H9 (cell line): ENCODE results near the gene GRIA1. TPM values are rescaled to one million over a fixed set of nuclear protein-coding genes. Genes with fewer than 3 reads are reported as not detected.

Source experiments
- DNase-seq: peaks from one replicate; pipeline ENCODE4 v3.0.0-alpha.2; 2017
- H2AFZ ChIP-seq: one replicate; pipeline ENCODE4 v1.6.1; 2013; ENCODE audit warnings: mild to moderate bottlenecking, low read length, control low read depth, moderate library complexity
- H2AK5ac ChIP-seq: 2 replicates; pipeline ENCODE4 v1.6.1; 2013; ENCODE audit warnings: low read length, control low read depth, mixed read lengths; ENCODE audit not compliant: insufficient read length
- H2BK120ac ChIP-seq: one replicate; pipeline ENCODE4 v1.6.1; 2013; ENCODE audit warnings: low read depth, mild to moderate bottlenecking, low read length, control low read depth, inconsistent platforms; ENCODE audit not compliant: poor library complexity, severe bottlenecking
- H2BK12ac ChIP-seq: 2 replicates; pipeline ENCODE4 v1.6.1; 2013; ENCODE audit warnings: low read length, control low read depth, mixed read lengths, low read depth; ENCODE audit not compliant: insufficient read length
- H2BK15ac ChIP-seq: 2 replicates; pipeline ENCODE4 v1.6.1; 2013; ENCODE audit warnings: low read depth, low read length, control low read depth
- H2BK20ac ChIP-seq: one replicate; pipeline ENCODE4 v1.6.1; 2013; ENCODE audit warnings: low read depth, mild to moderate bottlenecking, low read length, control low read depth, inconsistent platforms; ENCODE audit not compliant: poor library complexity, severe bottlenecking
- H2BK5ac ChIP-seq: 2 replicates; pipeline ENCODE4 v1.6.1; 2013; ENCODE audit warnings: low read length, control low read depth, mixed read lengths; ENCODE audit not compliant: insufficient read length
- H3K14ac ChIP-seq: 2 replicates; pipeline ENCODE4 v1.6.1; 2013; ENCODE audit warnings: low read length, control low read depth; ENCODE audit not compliant: insufficient read depth
- H3K18ac ChIP-seq: 2 replicates; pipeline ENCODE4 v1.6.1; 2013; ENCODE audit warnings: low read depth, mild to moderate bottlenecking, mixed read lengths, low read length, control low read depth; ENCODE audit not compliant: insufficient read length
- H3K23ac ChIP-seq: 2 replicates; pipeline ENCODE4 v1.6.1; 2013; ENCODE audit warnings: low read length, control low read depth, mixed read lengths, low read depth; ENCODE audit not compliant: insufficient read length
- H3K23me2 ChIP-seq: 2 replicates; pipeline ENCODE4 v1.6.1; 2013; ENCODE audit warnings: low read depth, mild to moderate bottlenecking, mixed read lengths, low read length, control low read depth; ENCODE audit not compliant: insufficient read length, poor library complexity, severe bottlenecking
- H3K27ac ChIP-seq: 2 replicates; pipeline ENCODE4 v1.5.1; 2013; ENCODE audit warnings: low read length, control low read depth, mixed read lengths, low read depth; ENCODE audit not compliant: insufficient read length
- H3K27me3 ChIP-seq: 2 replicates; pipeline ENCODE4 v1.6.1; 2013; ENCODE audit warnings: low read length, control low read depth, inconsistent platforms; ENCODE audit not compliant: insufficient read depth
- H3K4ac ChIP-seq: 2 replicates; pipeline ENCODE4 v1.6.1; 2013; ENCODE audit warnings: low read depth, mild to moderate bottlenecking, control low read depth, inconsistent platforms, low read length, moderate library complexity
- H3K4me1 ChIP-seq: 2 replicates; pipeline ENCODE4 v1.6.1; 2013; ENCODE audit warnings: low read length, control low read depth, inconsistent platforms; ENCODE audit not compliant: insufficient read depth
- H3K4me2 ChIP-seq: 2 replicates; pipeline ENCODE4 v1.6.1; 2013; ENCODE audit warnings: low read length, control low read depth, mixed read lengths; ENCODE audit not compliant: insufficient read length, insufficient read depth
- H3K56ac ChIP-seq: 2 replicates; pipeline ENCODE4 v1.6.1; 2013; ENCODE audit warnings: low read depth, mild to moderate bottlenecking, mixed read lengths, low read length, control low read depth; ENCODE audit not compliant: insufficient read length
- H3K79me1 ChIP-seq: 2 replicates; pipeline ENCODE4 v1.6.1; 2013; ENCODE audit warnings: low read depth, mild to moderate bottlenecking, moderate library complexity, low read length, control low read depth, inconsistent platforms; ENCODE audit not compliant: insufficient read depth, poor library complexity, severe bottlenecking
- H3K79me2 ChIP-seq: 2 replicates; pipeline ENCODE4 v1.6.1; 2013; ENCODE audit warnings: low read length, control low read depth, inconsistent platforms; ENCODE audit not compliant: insufficient read depth
- H3K9ac ChIP-seq: 2 replicates; pipeline ENCODE4 v1.6.1; 2013; ENCODE audit warnings: low read length, control low read depth, mixed read lengths; ENCODE audit not compliant: insufficient read length; ENCODE audit errors: extremely low read depth
- H3K9me3 ChIP-seq: one replicate; pipeline ENCODE4 v1.6.1; 2013; ENCODE audit warnings: low read depth, low read length, inconsistent platforms; ENCODE audit not compliant: control insufficient read depth
- H3T11ph ChIP-seq: one replicate; pipeline ENCODE4 v1.6.1; 2013; ENCODE audit warnings: mild to moderate bottlenecking, low read length, control low read depth, inconsistent platforms
- H4K20me1 ChIP-seq: one replicate; pipeline ENCODE4 v1.6.1; 2013; ENCODE audit not compliant: control insufficient read depth, insufficient read length, insufficient read depth
- H4K5ac ChIP-seq: 2 replicates; pipeline ENCODE4 v1.6.1; 2013; ENCODE audit warnings: low read depth, mild to moderate bottlenecking, mixed read lengths, low read length, control low read depth; ENCODE audit not compliant: insufficient read length
- H4K8ac ChIP-seq: replicated peaks from 2 replicates; pipeline ENCODE4 v1.6.1; 2013; ENCODE audit warnings: low read length, control low read depth, mixed read lengths, low read depth; ENCODE audit not compliant: insufficient read length
- H4K91ac ChIP-seq: 2 replicates; pipeline ENCODE4 v1.6.1; 2013; ENCODE audit warnings: low read depth, mild to moderate bottlenecking, moderate library complexity, mixed read lengths, low read length, control low read depth; ENCODE audit not compliant: insufficient read length
- H3K27ac Mint-ChIP-seq, 3 experiments: 2 replicates in 2 of 3; 3 replicates in 1 of 3; pipeline ENCODE4 v1.8.0; 2020 to 2021; ENCODE audit warnings: mixed read lengths in 3 of 3, mild to moderate bottlenecking in 1 of 3, moderate library complexity in 1 of 3
- H3K27me3 Mint-ChIP-seq: 2 replicates; pipeline ENCODE4 v1.8.0; 2021; ENCODE audit warnings: low read depth, mild to moderate bottlenecking, moderate library complexity, mixed read lengths
- H3K36me3 Mint-ChIP-seq, 3 experiments: 2 replicates in 2 of 3; 3 replicates in 1 of 3; pipeline ENCODE4 v1.8.0; 2020 to 2021; ENCODE audit warnings: low read depth in 3 of 3, mixed read lengths in 3 of 3; ENCODE audit not compliant: insufficient read depth in 1 of 3
- H3K4me1 Mint-ChIP-seq, 2 experiments: 2 replicates each; pipeline ENCODE4 v1.8.0; 2020; ENCODE audit warnings: mixed read lengths in 2 of 2
- H3K4me3 Mint-ChIP-seq, 2 experiments: 2 replicates in 1 of 2; 3 replicates in 1 of 2; pipeline ENCODE4 v1.8.0; 2020 to 2021; ENCODE audit warnings: mild to moderate bottlenecking in 2 of 2, mixed read lengths in 2 of 2, moderate library complexity in 1 of 2
- H3K9me3 Mint-ChIP-seq, 2 experiments: 2 replicates in 1 of 2; 3 replicates in 1 of 2; pipeline ENCODE4 v1.8.0; 2020; ENCODE audit warnings: mild to moderate bottlenecking in 2 of 2, mixed read lengths in 2 of 2, moderate library complexity in 1 of 2
- WGBS: extraction: QIAGEN DNeasy Blood & Tissue Kit; methylation state at CpG from one replicate; pipeline ENCODE4 v1.1.7; 2013; ENCODE audit warnings: missing lambda C conversion rate, low lambda C conversion rate, mixed read lengths; ENCODE audit not compliant: insufficient read length; ENCODE audit errors: extremely low coverage; 5-methylcytosine and 5-hydroxymethylcytosine counted together
- total RNA-seq: library from RNA; stranded (reverse); gene quantifications from 2 replicates; pipeline ENCODE4 v1.2.1, GENCODE V29; 2021
- TF ChIP-seq, protein P1 (sequence below): fragments of 200-600 bp; sonication (generic); conservative IDR thresholded peaks from 3 replicates; pipeline ENCODE4 v1.8.0; 2021; ENCODE audit warnings: antibody characterized with exemption, mild to moderate bottlenecking

GRIA1 gene
- total RNA-seq, 1 experiment from 2014 or later: 0.52 TPM

DNA sequence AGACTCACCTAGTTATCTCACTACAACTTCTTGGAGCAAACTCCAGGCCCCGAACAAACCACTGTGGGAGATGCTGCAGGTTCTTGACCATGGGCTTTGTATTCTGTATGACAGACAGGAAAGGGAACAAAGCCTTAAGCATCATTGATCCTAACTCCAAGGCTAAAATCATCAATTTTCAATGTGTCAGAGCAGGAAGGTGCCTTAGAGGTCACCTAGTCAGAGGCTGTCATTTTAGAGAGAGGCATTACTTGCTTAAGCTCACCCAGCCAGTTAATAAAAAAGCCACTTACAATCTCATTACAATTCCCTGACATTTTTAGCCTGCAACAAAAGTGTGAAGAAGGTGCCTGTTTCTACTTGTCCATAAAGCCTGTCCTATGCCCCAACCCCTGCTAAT is 275.5 kb downstream of the GRIA1 start:
- no peaks in the 10 kb centered on the region for H3K79me1 ChIP-seq
- H3K14ac ChIP-seq: no peak overlapping the region
- H2AFZ ChIP-seq: no peak overlapping the region
- no peak overlapping the region for H2BK5ac ChIP-seq
- no peak overlapping the region for H3K27ac ChIP-seq
- no CpG with 5 or more reads among the region's 1 CpG for WGBS
- H3K9me3 Mint-ChIP-seq: no peaks in the 10 kb centered on the region
- no peaks in the 10 kb centered on the region for H3K9me3 ChIP-seq
- H3K79me2 ChIP-seq: no peaks in the 10 kb centered on the region
- TF ChIP-seq, protein P1, sequence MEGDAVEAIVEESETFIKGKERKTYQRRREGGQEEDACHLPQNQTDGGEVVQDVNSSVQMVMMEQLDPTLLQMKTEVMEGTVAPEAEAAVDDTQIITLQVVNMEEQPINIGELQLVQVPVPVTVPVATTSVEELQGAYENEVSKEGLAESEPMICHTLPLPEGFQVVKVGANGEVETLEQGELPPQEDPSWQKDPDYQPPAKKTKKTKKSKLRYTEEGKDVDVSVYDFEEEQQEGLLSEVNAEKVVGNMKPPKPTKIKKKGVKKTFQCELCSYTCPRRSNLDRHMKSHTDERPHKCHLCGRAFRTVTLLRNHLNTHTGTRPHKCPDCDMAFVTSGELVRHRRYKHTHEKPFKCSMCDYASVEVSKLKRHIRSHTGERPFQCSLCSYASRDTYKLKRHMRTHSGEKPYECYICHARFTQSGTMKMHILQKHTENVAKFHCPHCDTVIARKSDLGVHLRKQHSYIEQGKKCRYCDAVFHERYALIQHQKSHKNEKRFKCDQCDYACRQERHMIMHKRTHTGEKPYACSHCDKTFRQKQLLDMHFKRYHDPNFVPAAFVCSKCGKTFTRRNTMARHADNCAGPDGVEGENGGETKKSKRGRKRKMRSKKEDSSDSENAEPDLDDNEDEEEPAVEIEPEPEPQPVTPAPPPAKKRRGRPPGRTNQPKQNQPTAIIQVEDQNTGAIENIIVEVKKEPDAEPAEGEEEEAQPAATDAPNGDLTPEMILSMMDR: no peak
- H2BK12ac ChIP-seq: no peak overlapping the region
- no peaks in the 10 kb centered on the region for H3K27me3 ChIP-seq
- H4K20me1 ChIP-seq: no peaks in the 10 kb centered on the region
- no peak overlapping the region for H3K18ac ChIP-seq
- no peak for DNase-seq
- no peak overlapping the region for H3K23ac ChIP-seq
- H2AK5ac ChIP-seq: no peak overlapping the region
- no peak overlapping the region for H3K4ac ChIP-seq
- H3T11ph ChIP-seq: no peak overlapping the region
- H4K5ac ChIP-seq: no peak overlapping the region
- H3K4me3 Mint-ChIP-seq: no peak overlapping the region
- H2BK120ac ChIP-seq: no peak overlapping the region
- H3K56ac ChIP-seq: no peak overlapping the region
- no peaks in the 10 kb centered on the region for H3K27me3 Mint-ChIP-seq
- H3K36me3 Mint-ChIP-seq: no peaks in the 10 kb centered on the region
- no peak overlapping the region for H2BK20ac ChIP-seq
- H3K23me2 ChIP-seq: no peaks in the 10 kb centered on the region
- H3K9ac ChIP-seq: no peak overlapping the region
- no peak overlapping the region for H4K8ac ChIP-seq
- H3K4me1 Mint-ChIP-seq: peaks cover 8% of the 10 kb centered on the region in 2 experiments
- no peak overlapping the region for H3K27ac Mint-ChIP-seq
- 0 out of 2 replicates have a peak, but pooled peaks cover 4% of the 10 kb centered on the region for H3K4me1 ChIP-seq
- no peak overlapping the region for H3K4me2 ChIP-seq
- H2BK15ac ChIP-seq: no peak overlapping the region
- H4K91ac ChIP-seq: no peak overlapping the region
